Measurements from ENCODE around the gene PRRX1. TPM values are rescaled to one million over a fixed set of nuclear protein-coding genes. Genes with fewer than 3 reads are reported as not detected.

Gene PRRX1
- total RNA-seq, 1 donor from 2014 or later: 35.8 TPM

DNA sequence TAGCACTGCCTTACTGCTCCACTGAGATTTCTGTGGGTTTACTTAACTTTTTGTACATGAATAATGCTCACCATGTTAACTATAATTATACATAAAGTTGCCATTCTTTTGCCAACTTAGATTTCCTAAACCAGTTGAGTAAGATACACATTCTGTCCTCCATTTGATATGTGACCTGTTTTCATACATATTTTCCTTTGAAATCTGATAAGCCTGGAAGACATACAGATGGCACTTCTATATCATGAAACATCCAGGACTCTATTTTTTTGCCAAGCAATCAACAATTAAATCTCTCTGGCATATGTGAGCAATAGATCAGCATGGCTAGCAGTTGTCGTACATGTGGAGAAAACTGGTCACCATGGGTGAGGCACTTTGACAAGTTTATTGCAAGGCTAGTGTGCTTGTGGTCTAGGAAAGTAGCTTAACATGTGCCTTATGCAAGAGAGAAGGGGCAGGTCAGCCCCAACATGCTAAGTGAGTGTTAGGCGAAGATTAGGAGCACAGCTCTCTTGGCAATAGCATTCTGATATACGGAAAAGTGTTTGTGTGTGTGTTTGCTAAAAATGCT, 14.2 kb downstream of the PRRX1 start:
- DNase-seq (no peak), ATAC-seq (ENCODE audit: poor library complexity) (peak; percentile 40)
- intact Hi-C loops (cut with DNase I): no loop called here

DNA sequence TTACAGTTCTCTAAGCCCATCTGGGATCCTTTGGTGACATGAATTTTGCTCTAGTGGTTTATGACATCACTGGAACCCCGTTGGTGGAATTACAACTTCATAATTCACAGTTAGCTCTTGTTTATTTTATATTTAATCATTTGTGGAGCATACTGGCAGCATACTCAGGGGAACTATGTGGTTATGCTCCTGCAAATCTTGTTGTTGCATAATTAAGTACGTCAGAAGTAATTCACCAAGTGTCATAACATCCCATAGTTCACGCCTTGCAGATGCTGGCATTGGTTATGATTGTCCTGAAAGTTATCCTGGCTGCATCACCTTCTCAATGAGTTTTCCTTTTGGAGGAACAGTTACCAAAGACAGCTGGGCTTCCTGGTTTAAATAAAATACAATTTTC, 16.5 kb downstream of the PRRX1 start:
- intact Hi-C loops (cut with DNase I): no loop called here
- ATAC-seq (ENCODE audit: poor library complexity): peak; percentile 44
- DNase-seq: no peak

DNA sequence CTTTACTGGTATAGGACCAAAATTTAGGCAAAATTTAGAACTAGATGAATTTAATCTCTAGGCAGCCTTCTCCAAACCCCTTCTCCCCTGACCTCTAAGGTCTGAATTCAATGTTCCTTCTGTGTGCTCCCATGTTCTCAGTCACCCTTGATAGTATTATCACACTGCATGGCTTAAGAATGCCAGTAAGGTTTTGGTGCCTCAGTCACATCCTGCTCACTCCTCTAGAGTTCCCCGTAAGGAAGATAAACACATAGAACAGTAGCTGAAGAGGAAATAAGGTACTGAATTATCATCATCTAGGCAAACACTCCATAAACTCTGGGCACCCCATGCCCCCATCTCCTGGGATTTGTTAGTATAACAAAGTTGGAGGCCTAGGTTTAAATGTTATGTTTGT, 18.2 kb downstream of the PRRX1 start:
- intact Hi-C loops (cut with DNase I): no loop called here
- DNase-seq: no peak
- no peak for ATAC-seq (ENCODE audit: poor library complexity)

DNA sequence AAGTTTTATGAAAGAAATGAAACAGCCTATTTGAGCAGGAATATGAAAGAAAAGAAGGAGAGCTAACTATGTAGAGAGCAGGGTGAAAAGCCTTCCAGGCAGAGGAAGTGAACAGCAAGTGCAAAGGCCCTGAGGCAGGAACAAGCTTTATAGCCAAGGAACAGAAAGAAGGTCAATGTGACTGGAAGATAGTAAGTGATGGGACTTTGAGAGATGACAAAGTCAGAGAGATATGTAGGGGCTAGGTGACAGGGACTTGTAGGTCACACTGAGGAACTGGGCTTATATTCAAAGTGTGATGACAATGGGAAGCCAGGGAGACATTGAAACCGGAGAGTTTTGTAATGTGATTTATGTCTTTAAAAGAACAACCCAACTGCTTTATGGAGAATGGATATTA, 18.9 kb downstream of the PRRX1 start:
- intact Hi-C loops (cut with DNase I): no loop called here
- DNase-seq: no peak
- ATAC-seq (ENCODE audit: poor library complexity): no peak

DNA sequence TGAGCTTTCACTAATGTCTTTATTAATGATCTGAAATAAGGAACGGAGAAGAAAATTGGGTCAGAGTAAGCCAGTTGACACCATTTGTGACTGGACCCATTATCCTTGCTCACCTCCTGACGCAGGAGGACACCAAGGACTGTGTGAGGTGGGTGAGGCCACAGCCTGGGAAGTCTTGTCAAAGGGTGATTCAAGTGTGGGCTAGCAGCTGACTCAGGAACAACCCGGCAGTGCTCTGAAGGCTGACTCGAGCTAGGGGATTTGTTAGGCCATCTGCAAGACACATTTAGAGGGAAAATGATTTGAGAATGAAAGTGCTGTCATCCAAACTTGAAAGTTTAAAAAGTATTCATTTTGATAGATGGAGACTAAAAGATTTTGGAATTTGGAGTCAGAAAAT, 21.2 kb downstream of the PRRX1 start:
- ATAC-seq (ENCODE audit: poor library complexity) (no peak), DNase-seq (no peak)
- intact Hi-C loops (cut with DNase I): no loop called here

DNA sequence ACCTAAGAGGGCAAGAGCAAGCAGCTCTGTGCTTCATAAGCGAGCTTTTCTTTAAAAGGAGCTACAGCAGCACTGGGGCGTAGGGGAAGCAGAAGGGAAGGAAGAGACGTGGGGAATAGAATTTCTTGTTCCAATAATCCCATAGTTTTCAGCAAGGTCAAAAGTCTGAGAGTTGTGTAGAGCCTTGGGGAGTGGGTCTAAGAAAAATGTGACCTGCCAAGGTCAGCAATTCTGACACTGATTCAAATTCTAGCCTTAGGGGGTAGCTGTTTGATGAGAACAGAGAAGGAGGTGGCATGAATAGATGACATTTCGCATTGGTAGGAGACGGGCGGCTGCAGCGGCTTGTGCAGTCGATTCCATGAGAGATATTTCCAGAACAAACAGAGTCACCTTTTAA, 22.4 kb downstream of the PRRX1 start:
- ATAC-seq (ENCODE audit: poor library complexity) (no peak), DNase-seq (no peak)
- intact Hi-C loops (cut with DNase I): no loop called here

DNA sequence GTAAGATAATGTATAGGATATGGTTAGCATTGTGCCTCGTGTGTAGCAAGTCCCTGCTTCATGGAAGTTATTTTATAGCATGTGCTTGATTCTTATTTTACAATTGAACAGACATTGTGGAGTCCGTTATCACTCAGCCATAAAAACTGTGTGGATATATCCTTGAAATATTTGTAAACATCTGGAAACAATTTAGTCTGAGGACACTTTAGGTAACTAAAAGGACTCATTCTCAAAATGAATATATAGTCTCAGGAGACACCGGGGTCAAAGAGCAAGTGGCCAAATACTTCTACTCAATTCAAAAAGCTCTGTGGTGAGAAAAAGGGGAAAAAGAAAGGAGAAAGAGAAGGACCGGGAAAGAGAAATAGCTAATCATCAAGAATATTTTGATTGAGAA, 23.7 kb downstream of the PRRX1 start:
- intact Hi-C loops (cut with DNase I): no loop called here
- no peak for DNase-seq
- ATAC-seq (ENCODE audit: poor library complexity): no peak

DNA sequence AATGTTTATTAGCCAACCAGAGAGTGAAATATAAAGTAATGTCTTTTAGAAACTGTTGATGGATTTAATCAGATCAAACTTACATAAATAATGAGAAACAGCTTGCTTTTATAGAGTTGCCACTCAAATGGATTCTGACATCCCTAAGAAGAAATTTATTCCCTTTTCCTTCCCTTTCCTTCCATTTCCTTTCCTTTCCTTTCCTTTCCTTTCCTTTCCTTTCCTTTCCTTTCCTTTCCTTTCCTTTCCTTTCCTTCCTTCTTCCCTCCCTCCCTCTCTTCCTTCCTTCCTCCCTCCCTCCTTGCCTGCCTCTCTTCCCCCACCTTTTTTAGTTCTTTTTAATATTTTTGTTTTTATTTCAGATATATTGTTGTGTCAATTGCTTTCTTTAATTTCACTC, 27.3 kb downstream of the PRRX1 start:
- no peak for DNase-seq
- intact Hi-C loops (cut with DNase I): no loop called here
- no peak for ATAC-seq (ENCODE audit: poor library complexity)

DNA sequence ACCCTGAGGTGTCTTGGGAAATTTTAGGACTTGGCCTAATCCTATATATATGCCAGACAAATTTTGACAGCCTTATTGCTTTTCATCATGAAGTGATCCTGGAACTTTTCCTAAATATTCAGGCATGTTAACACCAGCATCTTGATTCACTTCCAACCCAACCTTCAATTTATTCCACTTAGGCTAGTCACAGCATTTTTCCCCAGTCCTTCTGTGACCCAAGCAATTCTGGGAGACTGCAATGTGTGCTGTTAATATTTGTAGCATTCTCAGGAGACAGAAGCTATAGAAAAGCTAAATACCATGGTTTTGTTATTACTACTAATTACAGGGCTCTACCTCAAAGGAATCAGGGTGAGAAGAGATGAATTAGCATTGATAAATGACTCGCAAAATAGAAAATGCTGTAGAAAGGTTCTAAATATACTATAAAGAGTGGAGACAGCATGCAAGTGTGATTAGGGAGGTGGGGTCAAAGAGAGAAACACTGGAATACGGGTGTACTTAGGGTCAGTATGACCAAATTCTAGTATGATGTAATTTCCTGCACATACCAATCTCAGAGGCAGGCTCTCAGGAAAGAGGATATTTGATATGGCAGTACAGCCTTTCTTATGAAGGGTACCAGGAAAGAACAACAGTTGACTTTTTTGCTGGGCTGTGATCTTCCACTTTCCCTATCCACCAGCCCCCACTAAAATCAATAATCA, 29.1 kb downstream of the PRRX1 start:
- intact Hi-C loops (cut with DNase I): no loop called here
- ATAC-seq (ENCODE audit: poor library complexity): peak; percentile 75
- no peak for DNase-seq

DNA sequence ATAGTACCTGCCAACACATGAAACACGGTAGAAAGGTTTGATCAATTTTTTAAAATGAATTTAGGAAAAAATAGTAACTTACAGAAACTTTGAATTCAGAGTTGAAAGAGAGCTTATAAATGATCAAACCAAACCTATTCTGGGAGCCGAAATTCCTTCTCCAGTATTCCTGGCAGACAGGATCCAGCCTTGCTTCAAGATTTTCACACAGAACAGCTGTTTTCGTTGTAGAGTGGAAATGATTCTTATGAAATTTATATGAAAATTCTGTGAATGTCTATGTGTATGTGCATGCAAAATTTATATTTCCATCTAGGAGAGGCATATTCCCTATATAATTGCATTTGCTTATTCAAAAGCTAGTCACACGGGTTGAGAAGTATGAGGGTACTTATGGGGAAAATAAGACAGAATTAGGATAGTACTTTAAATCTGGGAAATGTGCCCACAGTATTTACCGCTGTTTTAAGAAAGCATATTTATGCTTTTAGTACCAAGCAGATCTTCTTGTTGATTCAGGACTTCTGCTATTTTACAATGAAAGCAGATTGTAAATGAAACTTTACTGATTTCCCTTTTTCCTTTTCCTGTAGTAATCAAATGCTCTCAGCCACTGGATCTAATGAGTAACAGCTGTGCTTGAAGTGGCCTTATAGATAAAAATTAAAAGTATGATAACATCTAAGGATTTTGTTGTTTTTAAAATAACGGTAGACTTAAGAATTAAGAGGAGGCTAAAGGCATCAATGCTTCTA, 30.4 kb downstream of the PRRX1 start:
- intact Hi-C loops (cut with DNase I): no loop called here
- no peak for DNase-seq
- ATAC-seq (ENCODE audit: poor library complexity): peak; percentile 21

DNA sequence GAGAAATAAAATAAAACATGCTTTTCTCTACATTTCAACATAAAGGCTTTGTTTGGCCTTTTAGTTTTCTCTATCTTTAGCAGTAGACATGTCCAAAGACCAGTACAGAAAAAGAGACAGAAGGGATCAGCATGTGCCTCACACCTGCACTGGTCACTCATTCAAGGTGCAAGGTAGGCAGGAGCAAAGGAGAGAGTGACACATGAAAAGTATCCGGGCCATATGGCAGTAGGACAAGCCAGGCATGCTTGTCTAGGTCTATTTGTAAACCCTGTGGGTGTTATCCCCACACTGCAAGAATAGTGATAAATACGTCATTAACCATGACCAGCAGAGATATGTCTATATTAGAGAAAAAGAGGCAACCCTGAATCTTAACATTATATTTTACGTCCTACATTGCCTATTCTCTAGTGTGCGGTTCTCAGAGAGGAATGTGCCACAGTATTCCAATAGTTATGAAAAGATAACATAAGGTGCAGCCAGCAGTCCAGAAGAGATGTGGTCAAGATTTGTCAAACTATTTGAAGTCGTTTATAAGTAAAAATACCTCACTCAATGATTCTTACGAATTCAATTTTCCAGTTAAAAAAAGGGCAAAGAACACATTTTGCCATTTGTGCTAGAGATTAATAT, 32.1 kb downstream of the PRRX1 start:
- DNase-seq (no peak), ATAC-seq (ENCODE audit: poor library complexity) (no peak)
- intact Hi-C loops (cut with DNase I): no loop called here

DNA sequence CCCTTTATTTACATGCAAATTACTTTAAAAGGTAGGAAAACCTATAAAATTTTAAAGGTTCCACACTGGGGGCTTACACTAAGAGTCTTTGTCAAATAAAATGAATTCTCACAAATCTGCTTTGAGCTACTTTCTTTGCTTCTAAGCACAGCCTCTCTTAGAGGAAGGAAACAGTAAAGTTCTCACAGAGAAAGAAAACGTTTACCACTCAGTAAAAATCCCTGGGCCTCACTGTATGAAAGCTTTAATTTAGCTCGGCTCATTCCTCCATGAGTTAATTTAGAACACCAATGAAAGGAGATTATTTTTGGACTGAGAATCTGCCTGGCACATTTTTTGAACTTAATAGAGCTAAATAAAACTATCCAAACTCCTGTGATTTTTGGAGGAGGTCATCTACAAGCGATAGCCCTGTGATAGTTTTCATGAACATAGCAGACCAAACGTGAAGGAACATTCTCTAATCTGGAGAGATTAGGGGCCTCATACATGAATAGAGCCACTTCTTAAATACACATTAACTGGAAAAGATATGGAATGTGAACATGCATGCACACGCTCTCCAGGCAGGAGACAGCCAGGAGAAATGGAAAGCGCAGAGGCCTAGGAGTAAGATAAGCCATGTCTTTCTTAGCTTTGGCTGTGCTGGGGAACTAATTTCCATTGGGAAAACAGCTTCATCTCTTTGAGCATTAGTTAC, 32.8 kb downstream of the PRRX1 start:
- intact Hi-C loops (cut with DNase I): no loop called here
- ATAC-seq (ENCODE audit: poor library complexity) (peak; percentile 18), DNase-seq (no peak)

DNA sequence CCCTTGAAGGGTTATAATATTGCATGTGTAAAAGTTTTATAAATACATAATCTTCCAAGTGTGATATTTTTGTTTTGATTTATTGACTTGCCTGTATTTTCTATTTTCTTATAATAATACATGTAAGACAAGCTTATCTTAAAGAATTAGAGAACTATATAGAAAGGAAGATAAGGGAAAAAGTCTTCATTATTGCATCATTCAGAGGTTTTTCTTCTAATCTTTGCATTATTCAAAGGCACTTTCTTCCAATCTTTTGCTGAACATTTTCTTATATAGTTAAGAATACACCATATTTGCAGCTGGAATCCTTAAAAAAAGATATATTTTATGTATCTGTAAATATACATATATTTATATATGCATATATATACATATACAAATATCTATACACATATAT, 33.4 kb downstream of the PRRX1 start:
- no peak for ATAC-seq (ENCODE audit: poor library complexity)
- intact Hi-C loops (cut with DNase I): no loop called here
- no peak for DNase-seq

DNA sequence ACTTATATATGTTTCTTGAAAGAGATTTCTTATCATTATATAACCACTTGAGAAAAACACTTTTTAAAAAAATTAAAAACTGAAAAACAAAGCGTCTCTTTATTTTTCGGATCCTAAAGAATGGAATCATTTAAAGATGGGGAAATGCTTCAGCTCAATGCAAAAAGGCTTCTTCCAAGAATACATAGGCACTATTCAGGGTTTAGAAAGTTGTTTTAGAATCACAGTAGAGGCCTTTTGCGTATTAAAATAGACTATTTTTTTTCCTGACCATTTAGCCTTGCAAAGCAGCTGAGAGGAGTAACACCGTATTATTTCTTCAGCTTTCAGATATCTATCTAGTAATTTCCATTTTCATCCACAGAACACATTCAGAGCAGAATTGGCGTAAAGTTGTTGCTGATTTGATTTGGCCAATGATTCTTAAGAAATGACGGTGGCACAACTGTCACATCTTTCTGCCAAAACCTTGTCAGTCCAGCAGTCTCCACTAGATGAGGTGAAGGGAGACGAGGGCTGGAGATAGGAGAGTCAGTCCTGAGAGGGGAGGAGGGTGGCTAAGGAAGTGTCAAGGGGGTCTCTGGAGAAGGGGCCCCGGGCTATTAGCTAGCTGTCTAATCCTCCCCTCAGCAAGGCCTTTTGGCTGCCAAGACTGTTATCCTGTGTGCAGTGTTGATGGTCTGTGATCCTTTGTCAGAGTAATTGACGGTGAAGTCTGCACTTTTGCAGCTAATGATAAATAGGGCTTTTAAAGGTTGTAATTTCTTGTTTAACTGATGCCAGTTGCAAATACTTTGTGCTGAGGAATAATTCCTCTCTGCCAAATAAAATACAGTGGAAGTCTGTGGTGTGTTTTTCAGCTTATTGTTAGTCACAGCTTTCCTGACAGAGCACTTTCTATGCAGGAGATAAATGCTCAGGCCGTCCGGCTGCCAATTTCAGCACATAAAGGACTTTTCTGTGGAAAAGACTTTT, 34.7 kb downstream of the PRRX1 start:
- DNase-seq (no peak), ATAC-seq (ENCODE audit: poor library complexity) (peak; percentile 69)
- intact Hi-C loops (cut with DNase I): no loop called here

DNA sequence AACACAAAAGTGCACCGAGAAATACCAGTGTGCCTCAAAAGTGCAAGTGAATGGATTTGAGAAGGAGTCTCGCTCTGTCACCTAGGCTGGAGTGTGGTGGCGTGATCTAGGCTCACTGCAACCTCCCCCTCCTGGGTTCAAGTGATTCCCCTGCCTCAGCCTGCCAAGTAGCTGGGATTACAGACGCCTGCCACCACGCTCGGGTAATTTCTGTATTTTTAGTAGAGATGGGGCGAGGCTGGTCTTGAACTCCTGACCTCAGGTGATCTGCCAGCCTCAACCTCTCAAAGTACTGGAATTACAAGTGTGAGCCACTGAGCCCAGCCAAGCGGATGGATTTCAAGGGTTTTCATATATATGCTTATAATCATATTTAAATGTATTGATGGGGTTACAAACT, 35.8 kb downstream of the PRRX1 start:
- ATAC-seq (ENCODE audit: poor library complexity) (no peak), DNase-seq (no peak)
- intact Hi-C loops (cut with DNase I): no loop called here

DNA sequence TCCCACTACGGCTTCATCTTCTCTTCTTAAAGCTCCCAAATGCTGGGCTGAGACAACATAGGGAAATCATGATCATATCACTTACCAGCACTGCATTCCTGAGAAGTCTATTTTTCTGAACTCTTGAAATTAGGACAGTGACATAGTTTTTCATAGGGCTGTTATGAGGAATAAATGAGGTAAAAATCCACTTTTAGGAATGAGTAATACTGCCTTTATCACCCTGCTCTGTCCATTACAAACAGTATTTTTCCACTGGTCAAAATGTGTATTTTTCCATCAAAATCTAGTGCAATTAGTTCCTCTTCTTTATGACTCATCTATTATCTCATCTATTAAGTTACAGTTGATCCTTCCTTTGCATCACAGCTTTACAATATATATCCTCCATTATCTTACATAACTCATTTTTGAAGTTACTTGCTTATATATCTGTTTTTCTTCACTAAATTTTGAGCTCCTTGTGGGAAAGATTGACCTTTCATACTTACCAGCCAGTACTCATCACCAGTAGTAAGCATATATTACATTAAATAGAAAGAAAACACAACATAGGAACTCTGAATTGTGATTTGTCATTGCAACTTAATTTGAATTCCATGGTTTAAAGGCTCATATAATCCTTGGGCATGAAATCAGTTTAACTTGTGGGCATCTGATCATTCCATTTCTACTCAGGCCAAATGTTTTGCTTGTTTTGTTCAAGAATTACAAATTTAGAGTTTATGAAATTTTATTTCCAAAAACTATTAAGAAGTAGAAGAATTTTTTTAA, 37.1 kb downstream of the PRRX1 start:
- ATAC-seq (ENCODE audit: poor library complexity) (no peak), DNase-seq (no peak)
- intact Hi-C loops (cut with DNase I): no loop called here

DNA sequence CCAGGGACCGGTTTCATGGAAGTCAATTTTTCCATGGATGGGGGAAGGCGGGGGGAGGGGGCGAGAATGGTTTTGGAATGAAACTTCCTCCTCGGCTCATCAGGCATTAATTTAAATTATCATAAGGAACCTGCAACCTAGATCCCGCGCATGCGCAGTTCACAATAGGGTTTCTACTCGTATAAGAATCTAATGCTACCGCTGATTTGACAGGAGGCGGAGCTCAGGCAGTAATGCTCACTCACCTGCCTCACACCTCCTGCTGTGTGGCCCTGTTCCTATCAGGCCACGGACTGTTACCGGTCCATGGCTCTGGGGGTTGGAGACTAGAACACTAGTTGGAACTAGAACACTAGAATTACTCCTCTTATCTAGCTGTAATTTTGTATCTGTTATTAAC, 38.0 kb downstream of the PRRX1 start:
- intact Hi-C loops (cut with DNase I): no loop called here
- ATAC-seq (ENCODE audit: poor library complexity): no peak
- no peak for DNase-seq
